Activated naive CD4-positive, alpha-beta T cell treated with anti-CD3 and anti-CD28 coated beads, Interleukin-2, amount 50 U/mL, for 24 hours (primary cell): ENCODE data around the gene UQCRFS1.
"Not testable (repeated sequence)": the region's sequence is repeated elsewhere in the genome, so short reads cannot be mapped to it uniquely, and the experiment has no call there.

ENCODE experiments used
- H3K27ac Mint-ChIP-seq: one replicate; pipeline ENCODE4 v1.8.0; 2021; ENCODE audit warnings: mild to moderate bottlenecking, mixed read lengths
- H3K27me3 Mint-ChIP-seq: one replicate; pipeline ENCODE4 v1.8.0; 2021; ENCODE audit warnings: mixed read lengths
- H3K36me3 Mint-ChIP-seq: one replicate; pipeline ENCODE4 v1.8.0; 2021; ENCODE audit warnings: mixed read lengths
- H3K4me1 Mint-ChIP-seq: one replicate; pipeline ENCODE4 v1.8.0; 2021; ENCODE audit warnings: mixed read lengths
- H3K4me3 Mint-ChIP-seq: one replicate; pipeline ENCODE4 v1.8.0; 2021; ENCODE audit warnings: mild to moderate bottlenecking, mixed read lengths
- H3K9me3 Mint-ChIP-seq: one replicate; pipeline ENCODE4 v1.8.0; 2021; ENCODE audit warnings: mixed read lengths

Gene UQCRFS1

GRCh38 chr19:29212648-29213573, at the start of gene UQCRFS1:
Gene UQCRFS1, minus strand, starts transcription at chr19:29213151. Its CDS starts 33 bp downstream, at chr19:29213118.
- Mint-ChIP-seq H3K9me3 (peaks cover 5% of the 10 kb centered on the region), H3K4me1 (peaks cover 44% of the 10 kb centered on the region), H3K36me3 (peaks cover 17% of the 10 kb centered on the region), H3K27ac (peak within 1 kb of the TSS; percentile 98), H3K4me3 (peak within 1 kb of the TSS; percentile 99), H3K27me3 (peaks cover 2% of the 10 kb centered on the region)

- Mint-ChIP-seq H3K36me3 (no peaks in the 10 kb centered on the region), H3K4me1 (peaks cover 7% of the 10 kb centered on the region), H3K4me3 (no peak overlapping the region), H3K27ac (no peak overlapping the region), H3K27me3 (peaks cover 5% of the 10 kb centered on the region), H3K9me3 (no peaks in the 10 kb centered on the region)
These were observed 49.1 kb upstream of the UQCRFS1 start for GRCh38 chr19:29262085-29262484.

GRCh38 chr19:29260477-29261317, 47.7 kb upstream of the UQCRFS1 start:
- H3K27me3 Mint-ChIP-seq = peaks cover 8% of the 10 kb centered on the region
- no peak overlapping the region for H3K4me3 Mint-ChIP-seq
- H3K9me3 Mint-ChIP-seq = no peaks in the 10 kb centered on the region

GRCh38 chr19:29259867-29260281, 46.9 kb upstream of the UQCRFS1 start:
- Mint-ChIP-seq H3K27ac (no peak overlapping the region), H3K27me3 (peaks cover 8% of the 10 kb centered on the region), H3K36me3 (no peaks in the 10 kb centered on the region), H3K4me3 (no peak overlapping the region), H3K9me3 (no peaks in the 10 kb centered on the region), H3K4me1 (peaks cover 7% of the 10 kb centered on the region)

More at GRCh38 chr19:29260477-29261317, 47.7 kb upstream of the UQCRFS1 start:
- peaks cover 7% of the 10 kb centered on the region for H3K4me1 Mint-ChIP-seq
- H3K36me3 Mint-ChIP-seq = no peaks in the 10 kb centered on the region
- no peak overlapping the region for H3K27ac Mint-ChIP-seq

GRCh38 chr19:29259153-29259552, 46.2 kb upstream of the UQCRFS1 start:
- no peak overlapping the region for H3K27ac Mint-ChIP-seq
- H3K36me3 Mint-ChIP-seq = no peaks in the 10 kb centered on the region
- H3K4me3 Mint-ChIP-seq = no peak overlapping the region
- H3K4me1 Mint-ChIP-seq = peaks cover 7% of the 10 kb centered on the region
- H3K27me3 Mint-ChIP-seq = peaks cover 11% of the 10 kb centered on the region
- no peaks in the 10 kb centered on the region for H3K9me3 Mint-ChIP-seq

GRCh38 chr19:29256516-29256915, 43.6 kb upstream of the UQCRFS1 start:
- H3K27ac Mint-ChIP-seq = no peak overlapping the region
- H3K4me1 Mint-ChIP-seq = no peaks in the 10 kb centered on the region
- H3K9me3 Mint-ChIP-seq = no peaks in the 10 kb centered on the region
- H3K27me3 Mint-ChIP-seq = peaks cover 10% of the 10 kb centered on the region
- H3K4me3 Mint-ChIP-seq = no peak overlapping the region
- no peaks in the 10 kb centered on the region for H3K36me3 Mint-ChIP-seq

- Mint-ChIP-seq H3K27me3 (peaks cover 10% of the 10 kb centered on the region), H3K4me3 (no peak overlapping the region), H3K4me1 (no peaks in the 10 kb centered on the region), H3K27ac (no peak overlapping the region), H3K36me3 (no peaks in the 10 kb centered on the region), H3K9me3 (no peaks in the 10 kb centered on the region)
These were observed 43.0 kb upstream of the UQCRFS1 start for GRCh38 chr19:29255912-29256311.

- no peaks in the 10 kb centered on the region for H3K4me1 Mint-ChIP-seq
- H3K9me3 Mint-ChIP-seq = no peaks in the 10 kb centered on the region
- H3K36me3 Mint-ChIP-seq = no peaks in the 10 kb centered on the region
- H3K27ac Mint-ChIP-seq = no peak overlapping the region
- no peak overlapping the region for H3K4me3 Mint-ChIP-seq
- peaks cover 10% of the 10 kb centered on the region for H3K27me3 Mint-ChIP-seq
These were observed 42.1 kb upstream of the UQCRFS1 start for GRCh38 chr19:29255006-29255405.

GRCh38 chr19:29249798-29250197, 36.8 kb upstream of the UQCRFS1 start:
- H3K36me3 Mint-ChIP-seq, H3K27ac Mint-ChIP-seq, H3K4me1 Mint-ChIP-seq, H3K9me3 Mint-ChIP-seq, H3K4me3 Mint-ChIP-seq: not testable (repeated sequence)
- peaks cover 21% of the 10 kb centered on the region for H3K27me3 Mint-ChIP-seq

GRCh38 chr19:29248332-29248844, 35.4 kb upstream of the UQCRFS1 start:
- Mint-ChIP-seq H3K36me3 (no peaks in the 10 kb centered on the region), H3K4me1 (no peaks in the 10 kb centered on the region), H3K27me3 (peaks cover 23% of the 10 kb centered on the region), H3K27ac (no peak overlapping the region), H3K9me3 (no peaks in the 10 kb centered on the region), H3K4me3 (no peak overlapping the region)

- no peak overlapping the region for H3K27ac Mint-ChIP-seq
- peaks cover 25% of the 10 kb centered on the region for H3K27me3 Mint-ChIP-seq
- no peaks in the 10 kb centered on the region for H3K4me1 Mint-ChIP-seq
- no peak overlapping the region for H3K4me3 Mint-ChIP-seq
- H3K9me3 Mint-ChIP-seq = no peaks in the 10 kb centered on the region
- H3K36me3 Mint-ChIP-seq = no peaks in the 10 kb centered on the region
These were observed 34.9 kb upstream of the UQCRFS1 start for GRCh38 chr19:29247872-29248271.

- H3K9me3 Mint-ChIP-seq = no peaks in the 10 kb centered on the region
- H3K36me3 Mint-ChIP-seq = no peaks in the 10 kb centered on the region
- peaks cover 24% of the 10 kb centered on the region for H3K27me3 Mint-ChIP-seq
- H3K4me3 Mint-ChIP-seq = no peak overlapping the region
- H3K4me1 Mint-ChIP-seq = no peaks in the 10 kb centered on the region
- H3K27ac Mint-ChIP-seq = no peak overlapping the region
These were observed 34.5 kb upstream of the UQCRFS1 start for GRCh38 chr19:29247471-29247870.

- H3K27me3 Mint-ChIP-seq = peaks cover 23% of the 10 kb centered on the region
- H3K27ac Mint-ChIP-seq = no peak overlapping the region
- H3K9me3 Mint-ChIP-seq = no peaks in the 10 kb centered on the region
- H3K4me3 Mint-ChIP-seq = no peak overlapping the region
- no peaks in the 10 kb centered on the region for H3K36me3 Mint-ChIP-seq
- no peaks in the 10 kb centered on the region for H3K4me1 Mint-ChIP-seq
These were observed 34.1 kb upstream of the UQCRFS1 start for GRCh38 chr19:29247051-29247450.

- H3K9me3 Mint-ChIP-seq = no peaks in the 10 kb centered on the region
- no peak overlapping the region for H3K4me3 Mint-ChIP-seq
- no peaks in the 10 kb centered on the region for H3K36me3 Mint-ChIP-seq
- H3K27ac Mint-ChIP-seq = no peak overlapping the region
- no peaks in the 10 kb centered on the region for H3K4me1 Mint-ChIP-seq
- H3K27me3 Mint-ChIP-seq = peaks cover 25% of the 10 kb centered on the region
These were observed 32.3 kb upstream of the UQCRFS1 start for GRCh38 chr19:29245215-29245614.

GRCh38 chr19:29241324-29241723, 28.4 kb upstream of the UQCRFS1 start:
- H3K27me3 Mint-ChIP-seq = peaks cover 13% of the 10 kb centered on the region
- H3K27ac Mint-ChIP-seq = no peak overlapping the region
- H3K4me1 Mint-ChIP-seq = no peaks in the 10 kb centered on the region
- no peaks in the 10 kb centered on the region for H3K9me3 Mint-ChIP-seq
- no peak overlapping the region for H3K4me3 Mint-ChIP-seq
- no peaks in the 10 kb centered on the region for H3K36me3 Mint-ChIP-seq
